ENCODE results near the gene SH3D21.

Gene SH3D21

GRCh38 chr1:36328088-36328480 is 21.9 kb downstream of the SH3D21 start:
- Mint-ChIP-seq H3K27ac (peak overlapping the region; percentile 71 to 99 (median 99)), H3K4me1 (peaks cover 45% of the 10 kb centered on the region), H3K36me3 (ENCODE audit: low read depth) (peaks cover 13% of the 10 kb centered on the region), H3K9me3 (no peaks in the 10 kb centered on the region), H3K4me3 (peak overlapping the region; percentile 5 to 41 (median 19)), H3K27me3 (ENCODE audit: low read depth) (no peaks in the 10 kb centered on the region)
- TF ChIP-seq CTCF (IDR thresholded peaks at IDR 0.05; ENCODE audit: unreplicated experiment in 3 of 3) = no peak

GRCh38 chr1:36328713-36329112 is 22.5 kb downstream of the SH3D21 start:
- no peaks in the 10 kb centered on the region for H3K27me3 Mint-ChIP-seq (ENCODE audit: low read depth)
- H3K9me3 Mint-ChIP-seq = no peaks in the 10 kb centered on the region
- H3K36me3 Mint-ChIP-seq (ENCODE audit: low read depth) = peaks cover 13% of the 10 kb centered on the region
- TF ChIP-seq CTCF (IDR thresholded peaks at IDR 0.05; ENCODE audit: unreplicated experiment in 3 of 3) = no peak
- H3K4me1 Mint-ChIP-seq = peaks cover 45% of the 10 kb centered on the region
- H3K4me3 Mint-ChIP-seq = peak overlapping the region in 1 of 3 experiments; percentile 37
- peak overlapping the region; percentile 34 to 79 (median 64) for H3K27ac Mint-ChIP-seq

DNA sequence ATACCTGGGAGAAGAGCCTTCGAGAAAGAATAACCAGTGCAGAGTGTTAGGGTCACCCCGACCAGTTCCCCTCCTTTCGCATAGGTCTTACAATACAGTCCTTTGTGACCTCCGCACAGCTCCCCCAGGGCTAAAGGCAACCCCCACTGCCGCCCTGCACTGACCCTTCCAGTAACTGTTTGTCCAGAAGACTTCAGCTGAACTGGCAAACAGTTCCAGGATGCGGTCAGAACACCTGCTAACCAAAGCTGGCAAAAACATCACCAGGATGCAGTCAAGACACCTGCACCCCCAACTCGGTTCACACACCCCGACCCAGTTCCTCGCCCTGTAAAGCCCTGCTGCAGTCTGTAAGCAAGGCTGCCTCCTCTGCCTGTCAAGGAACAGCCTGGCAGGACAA is 23.6 kb downstream of the SH3D21 start:
- TF ChIP-seq CTCF (IDR thresholded peaks at IDR 0.05; ENCODE audit: unreplicated experiment in 3 of 3) = no peak
- H3K4me1 Mint-ChIP-seq = peaks cover 35% of the 10 kb centered on the region
- no peaks in the 10 kb centered on the region for H3K27me3 Mint-ChIP-seq (ENCODE audit: low read depth)
- no peak overlapping the region for H3K4me3 Mint-ChIP-seq
- no peak overlapping the region for H3K27ac Mint-ChIP-seq
- no peaks in the 10 kb centered on the region for H3K9me3 Mint-ChIP-seq
- peaks cover 13% of the 10 kb centered on the region for H3K36me3 Mint-ChIP-seq (ENCODE audit: low read depth)

- Mint-ChIP-seq H3K4me1 (peaks cover 25% of the 10 kb centered on the region), H3K9me3 (no peaks in the 10 kb centered on the region), H3K4me3 (no peak overlapping the region), H3K27me3 (ENCODE audit: low read depth) (no peaks in the 10 kb centered on the region), H3K27ac (peak overlapping the region in 2 of 3 experiments; percentile 9 to 10), H3K36me3 (ENCODE audit: low read depth) (peaks cover 11% of the 10 kb centered on the region)
- no peak for TF ChIP-seq CTCF (IDR thresholded peaks at IDR 0.05; ENCODE audit: unreplicated experiment in 3 of 3)
Measured at GRCh38 chr1:36330940-36331339, 24.8 kb downstream of the SH3D21 start.

GRCh38 chr1:36337830-36338229 is 31.7 kb downstream of the SH3D21 start:
- H3K27ac Mint-ChIP-seq = peak overlapping the region in 1 of 3 experiments; percentile 8
- H3K36me3 Mint-ChIP-seq (ENCODE audit: low read depth) = peaks cover 8% of the 10 kb centered on the region
- no peak for TF ChIP-seq CTCF (IDR thresholded peaks at IDR 0.05; ENCODE audit: unreplicated experiment in 3 of 3)
- H3K4me1 Mint-ChIP-seq = no peaks in the 10 kb centered on the region
- no peak overlapping the region for H3K4me3 Mint-ChIP-seq
- H3K9me3 Mint-ChIP-seq = no peaks in the 10 kb centered on the region
- peaks cover 4% of the 10 kb centered on the region for H3K27me3 Mint-ChIP-seq (ENCODE audit: low read depth)

GRCh38 chr1:36339215-36339614 is 33.0 kb downstream of the SH3D21 start:
- Mint-ChIP-seq H3K4me1 (no peaks in the 10 kb centered on the region), H3K27ac (peak overlapping the region; percentile 17 to 32 (median 28)), H3K9me3 (no peaks in the 10 kb centered on the region), H3K36me3 (ENCODE audit: low read depth) (peaks cover 8% of the 10 kb centered on the region), H3K27me3 (ENCODE audit: low read depth) (peaks cover 4% of the 10 kb centered on the region), H3K4me3 (no peak overlapping the region)
- no peak for TF ChIP-seq CTCF (IDR thresholded peaks at IDR 0.05; ENCODE audit: unreplicated experiment in 3 of 3)

All from nephron (organoid).